ENCODE results near the gene MGAT5B.

DNA sequence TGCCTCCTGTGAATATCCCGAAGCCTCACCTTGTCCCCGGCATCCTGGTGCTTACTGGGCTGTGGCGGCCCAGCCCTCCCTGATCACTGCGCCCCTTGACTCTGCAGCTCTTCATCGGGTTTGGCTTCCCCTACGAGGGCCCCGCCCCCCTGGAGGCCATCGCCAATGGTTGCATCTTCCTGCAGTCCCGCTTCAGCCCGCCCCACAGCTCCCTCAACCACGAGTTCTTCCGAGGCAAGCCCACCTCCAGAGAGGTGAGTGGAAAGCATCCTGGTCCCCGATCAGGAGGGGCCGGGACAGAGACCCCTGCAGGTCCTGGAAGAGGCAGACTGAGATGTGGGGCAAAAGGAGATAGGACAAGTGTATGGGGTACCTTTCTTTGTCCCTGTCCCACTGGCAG is 72.1 kb downstream of the MGAT5B start:
- TF ChIP-seq, protein P1, sequence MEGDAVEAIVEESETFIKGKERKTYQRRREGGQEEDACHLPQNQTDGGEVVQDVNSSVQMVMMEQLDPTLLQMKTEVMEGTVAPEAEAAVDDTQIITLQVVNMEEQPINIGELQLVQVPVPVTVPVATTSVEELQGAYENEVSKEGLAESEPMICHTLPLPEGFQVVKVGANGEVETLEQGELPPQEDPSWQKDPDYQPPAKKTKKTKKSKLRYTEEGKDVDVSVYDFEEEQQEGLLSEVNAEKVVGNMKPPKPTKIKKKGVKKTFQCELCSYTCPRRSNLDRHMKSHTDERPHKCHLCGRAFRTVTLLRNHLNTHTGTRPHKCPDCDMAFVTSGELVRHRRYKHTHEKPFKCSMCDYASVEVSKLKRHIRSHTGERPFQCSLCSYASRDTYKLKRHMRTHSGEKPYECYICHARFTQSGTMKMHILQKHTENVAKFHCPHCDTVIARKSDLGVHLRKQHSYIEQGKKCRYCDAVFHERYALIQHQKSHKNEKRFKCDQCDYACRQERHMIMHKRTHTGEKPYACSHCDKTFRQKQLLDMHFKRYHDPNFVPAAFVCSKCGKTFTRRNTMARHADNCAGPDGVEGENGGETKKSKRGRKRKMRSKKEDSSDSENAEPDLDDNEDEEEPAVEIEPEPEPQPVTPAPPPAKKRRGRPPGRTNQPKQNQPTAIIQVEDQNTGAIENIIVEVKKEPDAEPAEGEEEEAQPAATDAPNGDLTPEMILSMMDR (IDR thresholded peaks at IDR 0.05) = no peak
- no peak for TF ChIP-seq POLR2AphosphoS5 (IDR thresholded peaks at IDR 0.05)
- no peak for TF ChIP-seq EP300 (IDR thresholded peaks at IDR 0.05)
- TF ChIP-seq POLR2A (IDR thresholded peaks at IDR 0.05) = no peak

Data from stomach (tissue), 4 donors.